CD4-positive, alpha-beta memory T cell (primary cell): ENCODE results near the gene TKTL1. TPM values are rescaled to one million over a fixed set of nuclear protein-coding genes. Genes with fewer than 3 reads are reported as not detected.

Source experiments
- CTCF ChIA-PET: fragments of 350-600 bp; sonication (Branson Sonifier 250); formaldehyde crosslinking; loops from one replicate; lab custom pipeline; 2021; ENCODE audit warnings: inconsistent platforms; ENCODE audit not compliant: partially characterized antibody; lab: Charles Lee
- POLR2A ChIA-PET: fragments of 350-600 bp; sonication (Branson Sonifier 250); formaldehyde crosslinking; loops from one replicate; lab custom pipeline; 2021; ENCODE audit not compliant: partially characterized antibody; lab: Charles Lee
- DNase-seq, 5 donors: peaks; one replicate each; pipeline versions ENCODE4 v3.0.0 to v3.0.0-alpha.2; 2020 to 2022; ENCODE audit warnings: mixed read lengths in 1 of 5
- H3K27ac ChIP-seq: one replicate; pipeline ENCODE4 v1.7.0; 2013; ENCODE audit warnings: low read depth, low read length
- H3K27me3 ChIP-seq: 2 replicates; pipeline ENCODE4 v1.7.0; 2013; ENCODE audit warnings: mild to moderate bottlenecking, low read length, moderate library complexity; ENCODE audit not compliant: insufficient read depth
- H3K36me3 ChIP-seq: 2 replicates; pipeline ENCODE4 v1.7.0; 2013; ENCODE audit warnings: mild to moderate bottlenecking, low read length, moderate library complexity; ENCODE audit not compliant: insufficient read depth
- H3K4me1 ChIP-seq: 2 replicates; pipeline ENCODE4 v1.7.0; 2013; ENCODE audit warnings: mild to moderate bottlenecking, low read length, moderate library complexity; ENCODE audit not compliant: insufficient read depth
- H3K4me3 ChIP-seq, 2 donors: one replicate each; pipeline ENCODE4 v1.7.0; 2013; ENCODE audit warnings: low read length in 2 of 2, mild to moderate bottlenecking in 1 of 2
- H3K9me3 ChIP-seq, 2 donors: one replicate each; pipeline ENCODE4 v1.7.0; 2013; ENCODE audit warnings: low read length in 2 of 2, control low read depth in 1 of 2; ENCODE audit not compliant: control insufficient read depth in 1 of 2
- H3K27ac Mint-ChIP-seq, 7 donors: one replicate each; pipeline ENCODE4 v1.8.0; 2020 to 2021; ENCODE audit warnings: mixed read lengths in 7 of 7, mild to moderate bottlenecking in 6 of 7, inconsistent platforms in 3 of 7, moderate library complexity in 3 of 7
- H3K27me3 Mint-ChIP-seq, 2 donors: one replicate each; pipeline ENCODE4 v1.8.0; 2020 to 2021; ENCODE audit warnings: mixed read lengths in 2 of 2
- H3K36me3 Mint-ChIP-seq, 2 donors: one replicate each; pipeline ENCODE4 v1.8.0; 2020 to 2021; ENCODE audit warnings: mixed read lengths in 2 of 2, inconsistent platforms in 1 of 2, mild to moderate bottlenecking in 1 of 2
- H3K4me1 Mint-ChIP-seq, 4 donors: one replicate each; pipeline ENCODE4 v1.8.0; 2020 to 2021; ENCODE audit warnings: mixed read lengths in 4 of 4, mild to moderate bottlenecking in 1 of 4
- H3K4me3 Mint-ChIP-seq, 8 donors: one replicate each; pipeline ENCODE4 v1.8.0; 2020 to 2021; ENCODE audit warnings: mixed read lengths in 8 of 8, mild to moderate bottlenecking in 7 of 8, moderate library complexity in 6 of 8, inconsistent platforms in 3 of 8
- H3K9me3 Mint-ChIP-seq, 8 donors: one replicate each; pipeline ENCODE4 v1.8.0; 2020 to 2021; ENCODE audit warnings: mixed read lengths in 8 of 8, mild to moderate bottlenecking in 5 of 8, inconsistent platforms in 3 of 8, moderate library complexity in 1 of 8
- intact Hi-C: fragments of 100-400 bp; cut with micrococcal nuclease; formaldehyde crosslinking; loops from one replicate; pipeline ENCODE4 v1.15.1; 2023
- polyA plus RNA-seq, 2 donors: library from polyadenylated mRNA; unstranded; fragments of 300-500 nt; fragmentation: Illumina TruSeq; gene quantifications; one replicate each; pipeline ENCODE4 v1.2.3, GENCODE V29; 2021
- total RNA-seq, 2 experiments: library from RNA; stranded (reverse); gene quantifications; one replicate each; pipeline ENCODE4 v1.2.3, GENCODE V29; 2021

The TKTL1 gene
- total and polyA plus RNA-seq, 4 experiments from 2014 or later: 0.32 to 44.1 (median 10.6) TPM

GRCh38 chrX:154359362-154360154, 64.0 kb downstream of the TKTL1 start:
- Mint-ChIP-seq H3K4me3 (no peak overlapping the region), H3K27me3 (no peaks in the 10 kb centered on the region), H3K9me3 (no peaks in the 10 kb centered on the region), H3K36me3 (peaks cover 8 to 37% of the 10 kb centered on the region in 2 donors), H3K4me1 (peaks cover 4 to 48% (median 15%) of the 10 kb centered on the region in 4 donors), H3K27ac (peak overlapping the region in 3 of 7 donors; percentile 57 to 70 (median 58))
- POLR2A ChIA-PET: interaction anchor here (0.8 to 12.9 kb wide), 3 partner anchors 7 to 10 kb away, joined by 3 to 245 read pairs (median 6); no protein-coding TSS in a partner anchor
- DNase-seq: peak in 1 of 5 donors; percentile 16
- CTCF ChIA-PET: no interaction called here
- H3K4me3 ChIP-seq: no peak overlapping the region
- H3K36me3 ChIP-seq: peaks cover 80% of the 10 kb centered on the region
- H3K27ac ChIP-seq: no peak overlapping the region
- peaks cover 85% of the 10 kb centered on the region for H3K4me1 ChIP-seq
- H3K27me3 ChIP-seq: no peaks in the 10 kb centered on the region
- intact Hi-C loops: no loop called here
- no peaks in the 10 kb centered on the region for H3K9me3 ChIP-seq

GRCh38 chrX:154360155-154360713, 64.6 kb downstream of the TKTL1 start:
- no peak overlapping the region for H3K4me3 ChIP-seq
- peaks cover 82% of the 10 kb centered on the region for H3K36me3 ChIP-seq
- H3K27ac ChIP-seq: peak overlapping the region; percentile 46
- peak in 1 of 5 donors; percentile 16 for DNase-seq
- ChIA-PET CTCF (no interaction called here), POLR2A (interaction anchor here (0.8 to 1.7 kb wide), 2 partner anchors 9 kb away, joined by 3 to 6 read pairs; no protein-coding TSS in a partner anchor)
- Mint-ChIP-seq H3K36me3 (peaks cover 13 to 41% of the 10 kb centered on the region in 2 donors), H3K4me1 (peaks cover 4 to 52% (median 15%) of the 10 kb centered on the region in 4 donors), H3K9me3 (no peaks in the 10 kb centered on the region), H3K4me3 (no peak overlapping the region), H3K27me3 (no peaks in the 10 kb centered on the region), H3K27ac (peak overlapping the region in 5 of 7 donors; percentile 52 to 91 (median 78))
- H3K4me1 ChIP-seq: peaks cover 84% of the 10 kb centered on the region
- no peaks in the 10 kb centered on the region for H3K9me3 ChIP-seq
- no peaks in the 10 kb centered on the region for H3K27me3 ChIP-seq
- intact Hi-C loops: no loop called here

GRCh38 chrX:154362085-154362742, 66.6 kb downstream of the TKTL1 start:
- Histone ChIP-seq H3K36me3 (peaks cover 90% of the 10 kb centered on the region), H3K9me3 (no peaks in the 10 kb centered on the region), H3K4me1 (peaks cover 84% of the 10 kb centered on the region), H3K4me3 (no peak overlapping the region), H3K27me3 (no peaks in the 10 kb centered on the region), H3K27ac (peak overlapping the region; percentile 9)
- no peak overlapping the region for H3K4me3 Mint-ChIP-seq
- peak overlapping the region in 6 of 7 donors; percentile 36 to 91 (median 53) for H3K27ac Mint-ChIP-seq
- DNase-seq: no peak
- peaks cover 5 to 52% (median 8%) of the 10 kb centered on the region in 4 donors for H3K4me1 Mint-ChIP-seq
- peaks cover 15 to 37% of the 10 kb centered on the region in 2 donors for H3K36me3 Mint-ChIP-seq
- intact Hi-C loops: no loop called here
- POLR2A ChIA-PET: interaction anchor here (0.8 to 10.9 kb wide), 4 partner anchors 9 to 156 kb away, joined by 3 to 245 read pairs (median 5); no protein-coding TSS in a partner anchor
- CTCF ChIA-PET: interaction anchor here (1.5 kb wide), 1 partner anchor 11 kb away, joined by 4 read pairs; no protein-coding TSS in a partner anchor
- no peaks in the 10 kb centered on the region for H3K27me3 Mint-ChIP-seq
- H3K9me3 Mint-ChIP-seq: no peaks in the 10 kb centered on the region

GRCh38 chrX:154363706-154364439, 68.3 kb downstream of the TKTL1 start:
- ChIA-PET CTCF (interaction anchor here (1.9 kb wide), 1 partner anchor 11 kb away, joined by 4 read pairs; the partner anchor contains the start of gene FLNA), POLR2A (interaction anchor here (0.9 to 10.9 kb wide), 2 partner anchors 11 to 16 kb away, joined by 3 to 245 read pairs; no protein-coding TSS in a partner anchor)
- peaks cover 11 to 36% of the 10 kb centered on the region in 2 donors for H3K36me3 Mint-ChIP-seq
- peaks cover 82% of the 10 kb centered on the region for H3K36me3 ChIP-seq
- peaks cover 1 to 51% (median 15%) of the 10 kb centered on the region in 4 donors for H3K4me1 Mint-ChIP-seq
- no peak overlapping the region for H3K27ac ChIP-seq
- no peak for DNase-seq
- no peaks in the 10 kb centered on the region for H3K27me3 ChIP-seq
- H3K4me3 Mint-ChIP-seq: peak overlapping the region in 2 of 8 donors; percentile 32 to 43
- peak overlapping the region in 6 of 7 donors; percentile 25 to 85 (median 54) for H3K27ac Mint-ChIP-seq
- no peaks in the 10 kb centered on the region for H3K9me3 ChIP-seq
- no peaks in the 10 kb centered on the region for H3K27me3 Mint-ChIP-seq
- H3K4me3 ChIP-seq: no peak overlapping the region
- peaks cover 81% of the 10 kb centered on the region for H3K4me1 ChIP-seq
- intact Hi-C loops: no loop called here
- H3K9me3 Mint-ChIP-seq: no peaks in the 10 kb centered on the region

GRCh38 chrX:154365052-154365600, 69.5 kb downstream of the TKTL1 start:
- CTCF ChIA-PET: interaction anchor here (0.7 to 1.9 kb wide), 2 partner anchors 9 to 34 kb away, joined by 3 to 4 read pairs; partner anchors contain the start of gene FLNA
- H3K4me3 Mint-ChIP-seq: peak overlapping the region in 3 of 8 donors; percentile 5 to 32 (median 7)

More at GRCh38 chrX:154365052-154365600, 69.5 kb downstream of the TKTL1 start:
- Histone ChIP-seq H3K36me3 (peaks cover 70% of the 10 kb centered on the region), H3K4me3 (no peak overlapping the region), H3K27ac (no peak overlapping the region), H3K9me3 (no peaks in the 10 kb centered on the region), H3K27me3 (no peaks in the 10 kb centered on the region), H3K4me1 (peaks cover 69% of the 10 kb centered on the region)
- no peaks in the 10 kb centered on the region for H3K27me3 Mint-ChIP-seq
- peak overlapping the region; percentile 52 to 83 (median 69) for H3K27ac Mint-ChIP-seq
- POLR2A ChIA-PET: interaction anchor here (6.8 to 10.9 kb wide), 2 partner anchors 12 to 33 kb away, joined by 69 to 245 read pairs; partner anchors contain the start of gene RPL10
- DNase-seq: no peak
- H3K9me3 Mint-ChIP-seq: no peaks in the 10 kb centered on the region
- H3K36me3 Mint-ChIP-seq: peaks cover 14 to 41% of the 10 kb centered on the region in 2 donors
- intact Hi-C loops: no loop called here
- H3K4me1 Mint-ChIP-seq: peaks cover 1 to 55% (median 18%) of the 10 kb centered on the region in 4 donors
